K562 (cell line): Measurements from ENCODE around the gene ARPC1A. TPM values are rescaled to one million over a fixed set of nuclear protein-coding genes. Genes with fewer than 3 reads are reported as not detected.

Experiments used
- ATAC-seq: fragments of 200-7000 bp; cut with Tn5 transposase; 3 replicates; pipeline ENCODE4 v1.9.1; 2020; ENCODE audit warnings: moderate library complexity
- BruUV-seq: library from RNA; stranded (reverse); fragments of 400-500 nt; replicated peaks from 2 replicates; lab custom pipeline; 2021; lab: Mats Ljungman, UMichigan
- CTCF ChIA-PET: fragments of 300-600 bp; formaldehyde crosslinking; extraction: SDS; loops from one replicate; lab custom pipeline; 2021; ENCODE audit warnings: low intra/inter-chr PET ratio; lab: Yijun Ruan, JAX
- POLR2A ChIA-PET: fragments of 300-600, 350-650 bp; sonication (Branson Sonifier 250); formaldehyde crosslinking; extraction: SDS; loops from one replicate; lab custom pipeline; 2021; ENCODE audit warnings: antibody characterized with exemption, inconsistent platforms; lab: Yijun Ruan, JAX
- DNase-seq, 4 experiments: peaks; one replicate each; pipeline versions ENCODE4 v3.0.0 to v3.0.0-alpha.2; 2011 to 2018; ENCODE audit warnings: low spot score in 3 of 4, mixed read lengths in 3 of 4; ENCODE audit errors: extremely low read depth in 1 of 4
- FAIRE-seq: peaks from 2 replicates; lab custom pipeline; 2011; peaks lifted over from hg19 to GRCh38; lab: Jason Lieb, UNC
- H2AFZ ChIP-seq: 2 replicates; pipeline ENCODE4 v1.6.0; 2011; ENCODE audit warnings: low read depth, low read length, control low read depth, inconsistent platforms
- H3K27ac ChIP-seq: fragments of 200-600 bp; 3 replicates; pipeline ENCODE4 v1.8.0; 2011; ENCODE audit warnings: low read depth, mild to moderate bottlenecking, control low read depth, inconsistent platforms, low read length, moderate library complexity, mixed read lengths; ENCODE audit errors: extremely low read depth
- H3K27me3 ChIP-seq, 2 experiments: fragments of 300-600 bp in 1 of 2; 2 replicates in 1 of 2; 3 replicates in 1 of 2; pipeline versions ENCODE4 v1.6.0 to v1.8.0; 2011; ENCODE audit warnings: inconsistent platforms in 2 of 2, low read length in 2 of 2, mild to moderate bottlenecking in 1 of 2, mixed read lengths in 1 of 2, moderate library complexity in 1 of 2; ENCODE audit not compliant: control insufficient read depth in 2 of 2, insufficient read depth in 2 of 2
- H3K36me3 ChIP-seq: fragments of 300-600 bp; 3 replicates; pipeline ENCODE4 v1.8.0; 2011; ENCODE audit warnings: mild to moderate bottlenecking, low read length, inconsistent platforms; ENCODE audit not compliant: control insufficient read depth, insufficient read depth
- H3K4me1 ChIP-seq, 2 experiments: fragments of 200-600 bp in 1 of 2; replicated peaks in 1 of 2; 2 replicates in 1 of 2; 3 replicates in 1 of 2; pipeline versions ENCODE4 v1.5.1 to v1.8.0; 2011; ENCODE audit warnings: inconsistent platforms in 2 of 2, low read length in 2 of 2, mild to moderate bottlenecking in 1 of 2, mixed read lengths in 1 of 2, moderate library complexity in 1 of 2; ENCODE audit not compliant: control insufficient read depth in 2 of 2, insufficient read depth in 2 of 2
- H3K4me2 ChIP-seq: 2 replicates; pipeline ENCODE4 v1.6.1; 2011; ENCODE audit warnings: low read length, control low read depth, inconsistent platforms, mixed read lengths; ENCODE audit not compliant: insufficient read depth
- H3K4me3 ChIP-seq: fragments of 200-600 bp; sonication (generic), shearing (Covaris generic); 2 replicates; pipeline ENCODE4 v1.5.1; 2016; ENCODE audit warnings: control low read depth, inconsistent platforms
- H3K79me2 ChIP-seq: fragments of 200-600 bp; 3 replicates; pipeline ENCODE4 v1.8.0; 2011; ENCODE audit warnings: low read length, inconsistent platforms; ENCODE audit not compliant: control insufficient read depth, insufficient read depth
- H3K9ac ChIP-seq, 2 experiments: 2 replicates each; pipeline versions ENCODE4 v1.6.0 to v1.6.1; 2011; ENCODE audit warnings: low read depth in 2 of 2, low read length in 2 of 2, control low read depth in 1 of 2, inconsistent platforms in 1 of 2, mild to moderate bottlenecking in 1 of 2, mixed read lengths in 1 of 2; ENCODE audit not compliant: insufficient read depth in 1 of 2
- H3K9me1 ChIP-seq: one replicate; pipeline ENCODE4 v1.6.0; 2011; ENCODE audit warnings: inconsistent platforms, mild to moderate bottlenecking, low read length, moderate library complexity; ENCODE audit not compliant: control insufficient read depth, insufficient read depth
- H3K9me3 ChIP-seq: replicated peaks from 2 replicates; pipeline ENCODE4 v1.5.1; 2011; ENCODE audit warnings: low read depth, low read length, inconsistent platforms; ENCODE audit not compliant: control insufficient read depth, insufficient read depth
- H4K20me1 ChIP-seq: replicated peaks from 2 replicates; pipeline ENCODE4 v1.6.1; 2011; ENCODE audit warnings: low read length, inconsistent platforms, mixed read lengths; ENCODE audit not compliant: control insufficient read depth, insufficient read depth
- C11orf30 ChIP-seq: fragments of 450-650 bp; IDR thresholded peaks from 2 replicates; pipeline ENCODE4 v1.6.1; 2016; ENCODE audit warnings: low read depth, mild to moderate bottlenecking
- CEBPB ChIP-seq: fragments of 450-650 bp; IDR thresholded peaks from 2 replicates; pipeline ENCODE4 v1.6.1; 2016; ENCODE audit warnings: missing genetic modification characterization, missing compliant biosample characterization
- CTCF ChIP-seq, 3 experiments: IDR thresholded peaks in 2 of 3; conservative IDR thresholded peaks in 1 of 3; 2 replicates each; pipeline ENCODE4 v1.5.1; 2011 to 2012; ENCODE audit warnings: low read length in 3 of 3, mild to moderate bottlenecking in 3 of 3, control low read depth in 2 of 3, improper control_type of control experiment in 1 of 3, inconsistent platforms in 1 of 3, low read depth in 1 of 3, mixed read lengths in 1 of 3, moderate library complexity in 1 of 3; ENCODE audit not compliant: insufficient read depth in 2 of 3
- EGR1 ChIP-seq: fragments of 450-650 bp; conservative IDR thresholded peaks from 2 replicates; pipeline ENCODE4 v1.6.1; 2017; ENCODE audit warnings: mild to moderate bottlenecking
- GABPA ChIP-seq: fragments of 200-800 bp; sonication (Bioruptor generic); conservative IDR thresholded peaks from 2 replicates; pipeline ENCODE4 v1.6.1; 2016; ENCODE audit warnings: low read depth, missing genetic modification characterization, missing compliant biosample characterization
- POLR2AphosphoS5 ChIP-seq: IDR thresholded peaks from 2 replicates; pipeline ENCODE4 v1.6.1; 2011; ENCODE audit warnings: mild to moderate bottlenecking, low read depth, low read length, moderate library complexity; ENCODE audit not compliant: control insufficient read depth, insufficient read depth
- SAP30 ChIP-seq: fragments of 200-600 bp; sonication (generic); IDR thresholded peaks from 2 replicates; pipeline ENCODE4 v1.6.1; 2012; ENCODE audit warnings: borderline replicate concordance, low read depth, mild to moderate bottlenecking, moderate library complexity, low read length, control low read depth, inconsistent platforms; ENCODE audit not compliant: insufficient read depth, poor library complexity, severe bottlenecking
- TBL1XR1 ChIP-seq, 2 experiments: IDR thresholded peaks; 2 replicates each; pipeline ENCODE4 v1.6.1; 2012; ENCODE audit warnings: improper control_type of control experiment in 2 of 2, low read length in 2 of 2, mild to moderate bottlenecking in 1 of 2
- TEAD1 ChIP-seq, 2 experiments: fragments of 450-650 bp in 1 of 2; sonication (generic) in 1 of 2; formaldehyde crosslinking; IDR thresholded peaks; 2 replicates each; pipeline versions ENCODE4 v1.4.0 to v1.8.0; 2020 to 2022; ENCODE audit warnings: mild to moderate bottlenecking in 2 of 2, missing genetic modification reagents in 1 of 2
- USF2 ChIP-seq: sonication (generic); formaldehyde crosslinking; IDR thresholded peaks from 2 replicates; pipeline ENCODE4 v1.5.0; 2020; ENCODE audit warnings: missing genetic modification reagents
- ZFP1 ChIP-seq: fragments of 450-650 bp; formaldehyde crosslinking; IDR thresholded peaks from 2 replicates; pipeline ENCODE4 v1.4.0; 2020; ENCODE audit warnings: mild to moderate bottlenecking, mixed read lengths
- WGBS: fragments of 100-300 bp; shearing (Covaris generic); methylation state at CpG from one replicate; pipeline ENCODE4 v1.1.6; 2016; ENCODE audit warnings: low coverage, mixed read lengths; ENCODE audit not compliant: insufficient coverage; ENCODE audit errors: missing lambda C conversion rate; 5-methylcytosine and 5-hydroxymethylcytosine counted together
- in situ Hi-C: fragments of 300-500 bp; cut with MboI; formaldehyde crosslinking; loops from 4 replicates; pipeline ENCODE4 v1.15.0; 2018; ENCODE audit warnings: inconsistent platforms, mixed read lengths
- intact Hi-C: fragments of 100-400 bp; cut with micrococcal nuclease; formaldehyde crosslinking; loops from 2 replicates; pipeline ENCODE4 v1.14.2; 2022
- polyA plus RNA-seq, 8 experiments: library from polyadenylated mRNA; depleted of rRNA in 4 of 8; stranded (reverse) in 5 of 8; unstranded in 3 of 8; fragments of >200 nt; fragmentation: Nextera tagmentation in 2 of 8; fragmentation: Illumina TruSeq in 1 of 8; extraction: Ambion mirVana in 2 of 8; extraction: Trizol in 1 of 8; gene quantifications; 2 replicates each; pipeline versions ENCODE4 v1.2.1 to v1.2.3, GENCODE V29; 2011 to 2014; ENCODE audit warnings: inconsistent platforms in 1 of 8, missing spikeins in 1 of 8
- total RNA-seq, 7 experiments: library from RNA; depleted of rRNA in 6 of 7; stranded (reverse); fragments of >200 nt in 6 of 7; fragmentation: Illumina TruSeq in 2 of 7; extraction: Trizol in 2 of 7; gene quantifications; 2 replicates each; pipeline versions ENCODE4 v1.2.1 to v1.2.3, GENCODE V29; 2011 to 2021; ENCODE audit warnings: low replicate concordance in 1 of 7

Gene ARPC1A
- total and polyA plus RNA-seq, 9 of the 15 experiments (the other 6 are each of a cell fraction or from before 2014, with no cell fraction given): 39.5 to 151 (median 86.1) TPM

- Histone ChIP-seq H3K4me2 (peak overlapping the region; percentile 99), H4K20me1 (peaks cover 34% of the 10 kb centered on the region), H3K9ac (peak overlapping the region; percentile 57 to 100; a peak in 3 of 4 replicates), H3K36me3 (peaks cover 75% of the 10 kb centered on the region), H2AFZ (no peak overlapping the region), H3K9me1 (no peaks in the 10 kb centered on the region), H3K4me3 (peak overlapping the region; percentile 97; the same call in 1 of the 2 replicates), H3K79me2 (peaks cover 76% of the 10 kb centered on the region), H3K4me1 (peaks cover 20% of the 10 kb centered on the region in 2 experiments; a peak in 4 of 5 replicates), H3K27me3 (no peaks in the 10 kb centered on the region), H3K9me3 (no peaks in the 10 kb centered on the region), H3K27ac (peak overlapping the region; percentile 12)
- 6% methylated on average over 1 of the region's 1 CpG for WGBS
- no TSS peak for BruUV-seq
- ChIA-PET POLR2A (interaction anchor here (0.6 to 4.4 kb wide), 6 partner anchors 7 to 370 kb away, joined by 3 to 50 read pairs (median 4); no protein-coding TSS in a partner anchor), CTCF (no interaction called here)
- intact Hi-C loops: no loop called here
- DNase-seq: peak in 2 of 4 experiments; percentile 44 to 53
- ATAC-seq: peak; percentile 6; the same call in 1 of the 3 replicates
- in situ Hi-C loops: no loop called here
- no peak for FAIRE-seq
- TF ChIP-seq ZFP1 (CRISPR knock-in tag) (peak; percentile 6; the same call in 1 of the 2 replicates), EGR1 (no peak), POLR2AphosphoS5 (peak; percentile 33; the same call in 1 of the 2 replicates)
Measured at GRCh38 chr7:99406557-99406956, 80.9 kb downstream of the ARPC1A start.

GRCh38 chr7:99407872-99408378, 82.2 kb downstream of the ARPC1A start:
- Histone ChIP-seq H3K27ac (peak overlapping the region; percentile 100), H3K36me3 (peaks cover 75% of the 10 kb centered on the region), H4K20me1 (peaks cover 34% of the 10 kb centered on the region), H3K4me1 (peaks cover 20% of the 10 kb centered on the region in 2 experiments; a peak in 4 of 5 replicates), H2AFZ (peak overlapping the region; percentile 100), H3K4me3 (peak overlapping the region; percentile 97), H3K27me3 (no peaks in the 10 kb centered on the region), H3K9me1 (no peaks in the 10 kb centered on the region), H3K9ac (peak overlapping the region; percentile 97 to 100), H3K4me2 (peak overlapping the region; percentile 99), H3K79me2 (peaks cover 78% of the 10 kb centered on the region), H3K9me3 (no peaks in the 10 kb centered on the region)
- DNase-seq (peak in 2 of 4 experiments; percentile 56 to 67), ATAC-seq (peak; percentile 61), FAIRE-seq (no peak)
- WGBS: under 1% methylated on average over 28 of the region's 28 CpGs
- BruUV-seq: no TSS peak
- CTCF ChIA-PET: no interaction called here
- POLR2A ChIA-PET: interaction anchor here (0.7 to 4.4 kb wide), 12 partner anchors 8 to 277 kb away, joined by 3 to 53 read pairs (median 8); partner anchors contain the start of genes CPSF4 and PTCD1
- in situ Hi-C loops (no loop called here), intact Hi-C loops (loop anchor here (2.0 kb wide), 1 partner anchor 33 kb away; the partner anchor contains the start of gene ARPC1B)
- TF ChIP-seq CTCF (IDR thresholded peaks at IDR 0.05 in 2 of 3, conservative IDR thresholded peaks at IDR 0.05 in 1 of 3; ENCODE audit: insufficient read depth in 2 of 3, low read depth in 1 of 3, low read length in 3 of 3) (0 out of 6 replicates have a peak, but pooled peaks of 1 of the 3 experiments have one; percentile 5), SAP30 (peak; percentile 62), CEBPB (tag) (no peak), C11orf30 (no peak), TBL1XR1 (IDR thresholded peaks at IDR 0.05; ENCODE audit: low read length in 2 of 2) (peak in 1 of 2 experiments; percentile 52; a peak in 1 of 4 replicates), USF2 (CRISPR knock-in tag) (peak; percentile 8; the same call in 1 of the 2 replicates), GABPA (0 out of 2 replicates have a peak, but pooled peaks have one; percentile 84), TEAD1 (CRISPR knock-in tag; IDR thresholded peaks at IDR 0.05) (0 out of 4 replicates have a peak, but pooled peaks of 1 of the 2 experiments have one; percentile 24)
